Measurements from ENCODE around the gene FARS2. TPM values are rescaled to one million over a fixed set of nuclear protein-coding genes. Genes with fewer than 3 reads are reported as not detected.

The FARS2 gene
- polyA plus RNA-seq, 1 of the 3 experiments (the other 2 are of a cell fraction), result 12.5 TPM

DNA sequence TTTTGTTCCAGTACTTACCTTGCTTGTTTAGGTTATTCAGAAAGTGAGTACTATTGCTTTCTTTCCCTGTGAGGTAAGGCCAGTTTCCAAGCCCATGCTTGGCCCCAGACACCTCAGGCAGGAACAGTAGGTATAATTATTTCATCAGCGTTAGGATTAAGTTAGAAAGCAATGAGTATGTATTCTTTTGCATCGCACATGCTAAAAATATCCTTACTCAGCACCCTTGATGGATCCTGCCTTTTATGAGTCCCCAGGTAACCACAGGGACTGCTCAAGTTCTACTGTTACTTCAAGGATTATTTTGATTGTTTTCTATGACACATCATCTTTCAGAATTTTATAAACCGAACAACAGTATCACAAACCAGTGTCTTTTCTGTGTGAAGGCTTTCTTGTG, 128.9 kb downstream of the FARS2 start:
- no peaks in the 10 kb centered on the region for H3K9me2 ChIP-seq
- 95% methylated on average over 3 of the region's 3 CpGs for WGBS (ENCODE audit: low lambda C conversion rate)
- H4K20me1 ChIP-seq (ENCODE audit: insufficient read depth), result peaks cover 6% of the 10 kb centered on the region; the same call in 1 of the 2 replicates
- H3K27me3 ChIP-seq (ENCODE audit: insufficient read depth), result no peaks in the 10 kb centered on the region
- TF ChIP-seq NRF1 (IDR thresholded peaks at IDR 0.05; ENCODE audit: low read depth, low read length) (no peak), GATA2 (CRISPR knock-in tag; IDR thresholded peaks at IDR 0.05) (no peak), ZBTB33 (IDR thresholded peaks at IDR 0.05; ENCODE audit: borderline replicate concordance, low read depth) (no peak), USF2 (IDR thresholded peaks at IDR 0.05; ENCODE audit: borderline replicate concordance, low read depth, low read length) (no peak), MAX (IDR thresholded peaks at IDR 0.05; ENCODE audit: low read depth) (no peak), EP300 (IDR thresholded peaks at IDR 0.05; ENCODE audit: borderline replicate concordance in 1 of 2, low read depth in 1 of 2, low read length in 1 of 2) (no peak), NFIC (IDR thresholded peaks at IDR 0.05; ENCODE audit: borderline replicate concordance) (no peak), USF1 (IDR thresholded peaks at IDR 0.05; ENCODE audit: borderline replicate concordance, low read depth) (no peak)
- no peak for DNase-seq
- H2AFZ ChIP-seq (ENCODE audit: low read depth), result no peak overlapping the region
- H3K9me3 ChIP-seq, result no peaks in the 10 kb centered on the region
- H3K4me1 ChIP-seq (ENCODE audit: control insufficient read depth in 1 of 2, insufficient read depth in 2 of 2, low read depth in 1 of 2, low read length in 1 of 2), result no peaks in the 10 kb centered on the region
- H3K9ac ChIP-seq, result no peak overlapping the region
- no peak overlapping the region for H3K27ac ChIP-seq (ENCODE audit: low read depth in 2 of 2, low read length in 1 of 2)
- H3K79me2 ChIP-seq (ENCODE audit: insufficient read depth), result 0 out of 2 replicates have a peak, but pooled peaks cover 2% of the 10 kb centered on the region
- H3K4me3 ChIP-seq (ENCODE audit: low read depth in 2 of 2, low read length in 1 of 2), result no peak overlapping the region
- no peak overlapping the region for H3K4me2 ChIP-seq
- ChIA-PET POLR2A (no interaction called here), CTCF (interaction anchor here (1.1 kb wide), 1 partner anchor 175 kb away, joined by 3 read pairs; no protein-coding TSS in a partner anchor)
- H3K36me3 ChIP-seq (replicated peaks in 1 of 2; ENCODE audit: control insufficient read depth in 1 of 2, insufficient read depth in 2 of 2, low read length in 1 of 2), result no peaks in the 10 kb centered on the region
- H3F3A ChIP-seq (replicated peaks; ENCODE audit: insufficient read depth), result no peaks in the 10 kb centered on the region

- no peaks in the 10 kb centered on the region for H3K27me3 ChIP-seq (ENCODE audit: insufficient read depth)
- H3K36me3 ChIP-seq (replicated peaks in 1 of 2; ENCODE audit: control insufficient read depth in 1 of 2, insufficient read depth in 2 of 2, low read length in 1 of 2), result no peaks in the 10 kb centered on the region
- H3K27ac ChIP-seq (ENCODE audit: low read depth in 2 of 2, low read length in 1 of 2), result no peak overlapping the region
- no peak overlapping the region for H3K4me3 ChIP-seq (ENCODE audit: low read depth in 2 of 2, low read length in 1 of 2)
- no peak overlapping the region for H3K9ac ChIP-seq
- POLR2A ChIA-PET, result no interaction called here
- H3K4me2 ChIP-seq, result no peak overlapping the region
- no peaks in the 10 kb centered on the region; a peak in 1 of 4 replicates for H3K4me1 ChIP-seq (ENCODE audit: control insufficient read depth in 1 of 2, insufficient read depth in 2 of 2, low read depth in 1 of 2, low read length in 1 of 2)
- H2AFZ ChIP-seq (ENCODE audit: low read depth), result no peak overlapping the region
- CTCF ChIA-PET, result interaction anchor here (1.4 kb wide), 1 partner anchor 250 kb away, joined by 7 read pairs; no protein-coding TSS in a partner anchor
- no peaks in the 10 kb centered on the region for H3F3A ChIP-seq (replicated peaks; ENCODE audit: insufficient read depth)
- peaks cover 6% of the 10 kb centered on the region; the same call in 1 of the 2 replicates for H4K20me1 ChIP-seq (ENCODE audit: insufficient read depth)
- no peaks in the 10 kb centered on the region for H3K9me2 ChIP-seq
- TF ChIP-seq TAF1 (IDR thresholded peaks at IDR 0.05; ENCODE audit: borderline replicate concordance, low read depth, low read length), result no peak
- TF ChIP-seq NFIC (IDR thresholded peaks at IDR 0.05; ENCODE audit: borderline replicate concordance), result no peak
- TF ChIP-seq GABPA (IDR thresholded peaks at IDR 0.05; ENCODE audit: low read depth), result no peak
- TF ChIP-seq CHD2 (IDR thresholded peaks at IDR 0.05; ENCODE audit: low read length, partially characterized antibody), result no peak
- TF ChIP-seq, protein P1, sequence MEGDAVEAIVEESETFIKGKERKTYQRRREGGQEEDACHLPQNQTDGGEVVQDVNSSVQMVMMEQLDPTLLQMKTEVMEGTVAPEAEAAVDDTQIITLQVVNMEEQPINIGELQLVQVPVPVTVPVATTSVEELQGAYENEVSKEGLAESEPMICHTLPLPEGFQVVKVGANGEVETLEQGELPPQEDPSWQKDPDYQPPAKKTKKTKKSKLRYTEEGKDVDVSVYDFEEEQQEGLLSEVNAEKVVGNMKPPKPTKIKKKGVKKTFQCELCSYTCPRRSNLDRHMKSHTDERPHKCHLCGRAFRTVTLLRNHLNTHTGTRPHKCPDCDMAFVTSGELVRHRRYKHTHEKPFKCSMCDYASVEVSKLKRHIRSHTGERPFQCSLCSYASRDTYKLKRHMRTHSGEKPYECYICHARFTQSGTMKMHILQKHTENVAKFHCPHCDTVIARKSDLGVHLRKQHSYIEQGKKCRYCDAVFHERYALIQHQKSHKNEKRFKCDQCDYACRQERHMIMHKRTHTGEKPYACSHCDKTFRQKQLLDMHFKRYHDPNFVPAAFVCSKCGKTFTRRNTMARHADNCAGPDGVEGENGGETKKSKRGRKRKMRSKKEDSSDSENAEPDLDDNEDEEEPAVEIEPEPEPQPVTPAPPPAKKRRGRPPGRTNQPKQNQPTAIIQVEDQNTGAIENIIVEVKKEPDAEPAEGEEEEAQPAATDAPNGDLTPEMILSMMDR (IDR thresholded peaks at IDR 0.05), result no peak
- no peak for TF ChIP-seq FOSL2 (IDR thresholded peaks at IDR 0.05; ENCODE audit: borderline replicate concordance, low read depth)
- no peak for TF ChIP-seq RFX5 (IDR thresholded peaks at IDR 0.05; ENCODE audit: low read length)
- no peak for TF ChIP-seq NRF1 (IDR thresholded peaks at IDR 0.05; ENCODE audit: low read depth, low read length)
- TF ChIP-seq PBX3 (IDR thresholded peaks at IDR 0.05), result no peak
- no peak for TF ChIP-seq MXI1 (IDR thresholded peaks at IDR 0.05; ENCODE audit: low read depth, low read length)
- TF ChIP-seq TEAD4 (IDR thresholded peaks at IDR 0.05; ENCODE audit: borderline replicate concordance, insufficient read depth), result no peak
- no peak for TF ChIP-seq YY1 (IDR thresholded peaks at IDR 0.05; ENCODE audit: low read depth)
- DNase-seq, result no peak
- H3K9me3 ChIP-seq, result no peaks in the 10 kb centered on the region
- 82% methylated on average over 4 of the region's 4 CpGs for WGBS (ENCODE audit: low lambda C conversion rate)
- 0 out of 2 replicates have a peak, but pooled peaks cover 2% of the 10 kb centered on the region for H3K79me2 ChIP-seq (ENCODE audit: insufficient read depth)
These were observed 133.0 kb downstream of the FARS2 start for GRCh38 chr6:5394280-5394679.
